LoVo (cell line): Measurements from ENCODE around the gene RPH3AL.
"Not testable (repeated sequence)": the region's sequence is repeated elsewhere in the genome, so short reads cannot be mapped to it uniquely, and the experiment has no call there.

Experiments used
- DNase-seq: peaks from one replicate; pipeline ENCODE4 v3.0.0-alpha.2; 2016; ENCODE audit warnings: low spot score

Gene RPH3AL

GRCh38 chr17:379531-380465 lies 27.2 kb upstream of the RPH3AL start:
- no peak for DNase-seq

GRCh38 chr17:378068-378467 lies 25.5 kb upstream of the RPH3AL start:
- no peak for DNase-seq

GRCh38 chr17:376936-377863 lies 24.6 kb upstream of the RPH3AL start:
- no peak for DNase-seq

- DNase-seq: peak; percentile 22
Observed at GRCh38 chr17:373613-374230, 21.1 kb upstream of the RPH3AL start.

GRCh38 chr17:372157-373152 lies 19.8 kb upstream of the RPH3AL start:
- no peak for DNase-seq

- no peak for DNase-seq
Observed at GRCh38 chr17:371583-371982, 19.0 kb upstream of the RPH3AL start.

GRCh38 chr17:367656-368055 lies 15.0 kb upstream of the RPH3AL start:
- DNase-seq: not testable (repeated sequence)

- not testable (repeated sequence) for DNase-seq
Observed at GRCh38 chr17:366657-367615, 14.3 kb upstream of the RPH3AL start.

GRCh38 chr17:364766-365165 lies 12.2 kb upstream of the RPH3AL start:
- no peak for DNase-seq

- DNase-seq: no peak
Observed at GRCh38 chr17:364308-364707, 11.7 kb upstream of the RPH3AL start.

GRCh38 chr17:362721-363120 lies 10.1 kb upstream of the RPH3AL start:
- no peak for DNase-seq

GRCh38 chr17:360092-360750 lies 7.6 kb upstream of the RPH3AL start:
- DNase-seq: no peak

GRCh38 chr17:358491-359151 lies 6.0 kb upstream of the RPH3AL start:
- no peak for DNase-seq

- DNase-seq: no peak
Observed at GRCh38 chr17:357644-358043, 5.0 kb upstream of the RPH3AL start.

GRCh38 chr17:356671-357434 lies 4.2 kb upstream of the RPH3AL start:
- DNase-seq: no peak

- no peak for DNase-seq
Observed at GRCh38 chr17:354651-355556, 2.3 kb upstream of the RPH3AL start.

GRCh38 chr17:353838-354234 lies 1.2 kb upstream of the RPH3AL start:
- no peak for DNase-seq
